Thyroid gland (tissue), 4 donors: Measurements from ENCODE around the gene FKBP11. TPM values are rescaled to one million over a fixed set of nuclear protein-coding genes. Genes with fewer than 3 reads are reported as not detected.

Source experiments
- DNase-seq, 2 donors: peaks; one replicate each; pipeline ENCODE4 v3.0.0-alpha.2; 2019
- H3K27ac ChIP-seq, 3 donors: fragments of 200-600 bp; sonication (generic); 1 replicate in 2 of 3; 2 replicates in 1 of 3; pipeline ENCODE4 v1.5.1; 2016 to 2019; ENCODE audit warnings: mild to moderate bottlenecking in 1 of 3, moderate library complexity in 1 of 3
- H3K27me3 ChIP-seq: fragments of 200-600 bp; sonication (generic); one replicate; pipeline ENCODE4 v1.5.1; 2019
- H3K36me3 ChIP-seq, 2 donors: fragments of 200-600 bp; sonication (generic); one replicate each; pipeline ENCODE4 v1.5.1; 2016 to 2019
- H3K4me1 ChIP-seq, 2 donors: fragments of 200-600 bp; sonication (generic); one replicate each; pipeline ENCODE4 v1.5.1; 2017 to 2019
- H3K4me3 ChIP-seq, 3 donors: fragments of 200-600 bp; sonication (generic); replicated peaks in 1 of 3; 1 replicate in 2 of 3; 2 replicates in 1 of 3; pipeline ENCODE4 v1.5.1; 2016; ENCODE audit warnings: mild to moderate bottlenecking in 1 of 3
- H3K9me3 ChIP-seq: fragments of 200-600 bp; sonication (generic); one replicate; pipeline ENCODE4 v1.5.1; 2017
- CTCF ChIP-seq, 6 experiments: fragments of 200-600 bp in 3 of 6; fragments of 450-650 bp in 3 of 6; sonication (generic) in 3 of 6; IDR thresholded peaks; one replicate each; pipeline ENCODE4 v1.5.1; 2016 to 2019; ENCODE audit warnings: antibody characterized with exemption in 6 of 6, mild to moderate bottlenecking in 2 of 6, inconsistent platforms in 1 of 6, moderate library complexity in 1 of 6
- POLR2A ChIP-seq, 2 donors: fragments of 450-650 bp; IDR thresholded peaks; one replicate each; pipeline ENCODE4 v1.6.1; 2017; ENCODE audit warnings: antibody characterized with exemption in 2 of 2, mild to moderate bottlenecking in 2 of 2, moderate library complexity in 1 of 2
- WGBS, 2 donors: methylation state at CpG; one replicate each; pipeline ENCODE4 v1.1.5; 2017; 5-methylcytosine and 5-hydroxymethylcytosine counted together
- intact Hi-C: fragments of 100-400 bp; cut with DNase I; formaldehyde crosslinking; loops from one replicate; pipeline ENCODE4 v1.15.1; 2023
- total RNA-seq, 4 donors: library from RNA; depleted of rRNA; stranded (reverse); fragments of >200 nt; gene quantifications; one replicate each; pipeline ENCODE4 v1.2.3, GENCODE V29; 2016

Gene FKBP11
- total RNA-seq, 4 donors from 2014 or later, result 9.0 to 20.1 (median 16.5) TPM

GRCh38 chr12:48894271-48894670 lies 31.0 kb downstream of the FKBP11 start:
- no peaks in the 10 kb centered on the region for H3K27me3 ChIP-seq
- H3K36me3 ChIP-seq, result no peaks in the 10 kb centered on the region
- H3K9me3 ChIP-seq, result no peaks in the 10 kb centered on the region
- H3K4me3 ChIP-seq, result no peak overlapping the region
- peaks cover 0 to 8% of the 10 kb centered on the region in 2 donors for H3K4me1 ChIP-seq
- no peak overlapping the region for H3K27ac ChIP-seq
- intact Hi-C loops, result no loop called here
- WGBS, 2 donors, result 68 to 81% methylated on average over 1 of the region's 1 CpG
- no peak for DNase-seq
- TF ChIP-seq POLR2A (IDR thresholded peaks at IDR 0.05) (no peak), CTCF (IDR thresholded peaks at IDR 0.05) (no peak)

- Histone ChIP-seq H3K27ac (no peak overlapping the region), H3K36me3 (no peaks in the 10 kb centered on the region), H3K4me3 (no peak overlapping the region), H3K4me1 (peaks cover 0 to 8% of the 10 kb centered on the region in 2 donors), H3K27me3 (no peaks in the 10 kb centered on the region), H3K9me3 (no peaks in the 10 kb centered on the region)
- TF ChIP-seq POLR2A (IDR thresholded peaks at IDR 0.05) (no peak), CTCF (IDR thresholded peaks at IDR 0.05) (peak; percentile 85 to 96 (median 92))
- peak; percentile 78 to 81 for DNase-seq
- intact Hi-C loops, result loop anchor here (2.0 kb wide), 1 partner anchor 36 kb away; no protein-coding TSS in a partner anchor
- 6% methylated on average over 33 to 35 of the region's 37 CpGs for WGBS, 2 donors
Measured at GRCh38 chr12:48890657-48891418, 34.5 kb downstream of the FKBP11 start.

GRCh38 chr12:48889679-48890078 lies 35.6 kb downstream of the FKBP11 start:
- Histone ChIP-seq H3K27ac (no peak overlapping the region), H3K27me3 (no peaks in the 10 kb centered on the region), H3K4me1 (peaks cover 0 to 8% of the 10 kb centered on the region in 2 donors), H3K36me3 (no peaks in the 10 kb centered on the region), H3K9me3 (no peaks in the 10 kb centered on the region), H3K4me3 (no peak overlapping the region)
- no peak for DNase-seq
- intact Hi-C loops, result loop anchor here (2.0 kb wide), 1 partner anchor 35 kb away; no protein-coding TSS in a partner anchor
- WGBS, 2 donors, result 77 to 85% methylated on average over 3 of the region's 3 CpGs
- TF ChIP-seq POLR2A (IDR thresholded peaks at IDR 0.05), result no peak
- no peak for TF ChIP-seq CTCF (IDR thresholded peaks at IDR 0.05)

GRCh38 chr12:48883305-48884161 lies 41.8 kb downstream of the FKBP11 start:
- TF ChIP-seq POLR2A (IDR thresholded peaks at IDR 0.05) (no peak), CTCF (IDR thresholded peaks at IDR 0.05) (no peak)

More at GRCh38 chr12:48883305-48884161, 41.8 kb downstream of the FKBP11 start:
- Histone ChIP-seq H3K4me3 (no peak overlapping the region), H3K4me1 (peaks cover 19 to 27% of the 10 kb centered on the region in 2 donors), H3K27ac (peak overlapping the region in 2 of 3 donors; percentile 72 to 94), H3K36me3 (no peaks in the 10 kb centered on the region), H3K27me3 (no peaks in the 10 kb centered on the region), H3K9me3 (no peaks in the 10 kb centered on the region)
- intact Hi-C loops, result no loop called here
- DNase-seq, result no peak
- 75 to 80% methylated on average over 13 of the region's 13 CpGs for WGBS, 2 donors
